H9 (cell line): ENCODE data around the gene NADK. TPM values are rescaled to one million over a fixed set of nuclear protein-coding genes. Genes with fewer than 3 reads are reported as not detected.

ENCODE experiments used
- DNase-seq: peaks from one replicate; pipeline ENCODE4 v3.0.0-alpha.2; 2017
- H2AFZ ChIP-seq: one replicate; pipeline ENCODE4 v1.6.1; 2013; ENCODE audit warnings: mild to moderate bottlenecking, low read length, control low read depth, moderate library complexity
- H2AK5ac ChIP-seq: 2 replicates; pipeline ENCODE4 v1.6.1; 2013; ENCODE audit warnings: low read length, control low read depth, mixed read lengths; ENCODE audit not compliant: insufficient read length
- H2BK120ac ChIP-seq: one replicate; pipeline ENCODE4 v1.6.1; 2013; ENCODE audit warnings: low read depth, mild to moderate bottlenecking, low read length, control low read depth, inconsistent platforms; ENCODE audit not compliant: poor library complexity, severe bottlenecking
- H2BK12ac ChIP-seq: 2 replicates; pipeline ENCODE4 v1.6.1; 2013; ENCODE audit warnings: low read length, control low read depth, mixed read lengths, low read depth; ENCODE audit not compliant: insufficient read length
- H2BK15ac ChIP-seq: 2 replicates; pipeline ENCODE4 v1.6.1; 2013; ENCODE audit warnings: low read depth, low read length, control low read depth
- H2BK20ac ChIP-seq: one replicate; pipeline ENCODE4 v1.6.1; 2013; ENCODE audit warnings: low read depth, mild to moderate bottlenecking, low read length, control low read depth, inconsistent platforms; ENCODE audit not compliant: poor library complexity, severe bottlenecking
- H2BK5ac ChIP-seq: 2 replicates; pipeline ENCODE4 v1.6.1; 2013; ENCODE audit warnings: low read length, control low read depth, mixed read lengths; ENCODE audit not compliant: insufficient read length
- H3K14ac ChIP-seq: 2 replicates; pipeline ENCODE4 v1.6.1; 2013; ENCODE audit warnings: low read length, control low read depth; ENCODE audit not compliant: insufficient read depth
- H3K18ac ChIP-seq: 2 replicates; pipeline ENCODE4 v1.6.1; 2013; ENCODE audit warnings: low read depth, mild to moderate bottlenecking, mixed read lengths, low read length, control low read depth; ENCODE audit not compliant: insufficient read length
- H3K23ac ChIP-seq: 2 replicates; pipeline ENCODE4 v1.6.1; 2013; ENCODE audit warnings: low read length, control low read depth, mixed read lengths, low read depth; ENCODE audit not compliant: insufficient read length
- H3K23me2 ChIP-seq: 2 replicates; pipeline ENCODE4 v1.6.1; 2013; ENCODE audit warnings: low read depth, mild to moderate bottlenecking, mixed read lengths, low read length, control low read depth; ENCODE audit not compliant: insufficient read length, poor library complexity, severe bottlenecking
- H3K27ac ChIP-seq: 2 replicates; pipeline ENCODE4 v1.5.1; 2013; ENCODE audit warnings: low read length, control low read depth, mixed read lengths, low read depth; ENCODE audit not compliant: insufficient read length
- H3K27me3 ChIP-seq: 2 replicates; pipeline ENCODE4 v1.6.1; 2013; ENCODE audit warnings: low read length, control low read depth, inconsistent platforms; ENCODE audit not compliant: insufficient read depth
- H3K4ac ChIP-seq: 2 replicates; pipeline ENCODE4 v1.6.1; 2013; ENCODE audit warnings: low read depth, mild to moderate bottlenecking, control low read depth, inconsistent platforms, low read length, moderate library complexity
- H3K4me1 ChIP-seq: 2 replicates; pipeline ENCODE4 v1.6.1; 2013; ENCODE audit warnings: low read length, control low read depth, inconsistent platforms; ENCODE audit not compliant: insufficient read depth
- H3K4me2 ChIP-seq: 2 replicates; pipeline ENCODE4 v1.6.1; 2013; ENCODE audit warnings: low read length, control low read depth, mixed read lengths; ENCODE audit not compliant: insufficient read length, insufficient read depth
- H3K56ac ChIP-seq: 2 replicates; pipeline ENCODE4 v1.6.1; 2013; ENCODE audit warnings: low read depth, mild to moderate bottlenecking, mixed read lengths, low read length, control low read depth; ENCODE audit not compliant: insufficient read length
- H3K79me1 ChIP-seq: 2 replicates; pipeline ENCODE4 v1.6.1; 2013; ENCODE audit warnings: low read depth, mild to moderate bottlenecking, moderate library complexity, low read length, control low read depth, inconsistent platforms; ENCODE audit not compliant: insufficient read depth, poor library complexity, severe bottlenecking
- H3K79me2 ChIP-seq: 2 replicates; pipeline ENCODE4 v1.6.1; 2013; ENCODE audit warnings: low read length, control low read depth, inconsistent platforms; ENCODE audit not compliant: insufficient read depth
- H3K9ac ChIP-seq: 2 replicates; pipeline ENCODE4 v1.6.1; 2013; ENCODE audit warnings: low read length, control low read depth, mixed read lengths; ENCODE audit not compliant: insufficient read length; ENCODE audit errors: extremely low read depth
- H3K9me3 ChIP-seq: one replicate; pipeline ENCODE4 v1.6.1; 2013; ENCODE audit warnings: low read depth, low read length, inconsistent platforms; ENCODE audit not compliant: control insufficient read depth
- H3T11ph ChIP-seq: one replicate; pipeline ENCODE4 v1.6.1; 2013; ENCODE audit warnings: mild to moderate bottlenecking, low read length, control low read depth, inconsistent platforms
- H4K20me1 ChIP-seq: one replicate; pipeline ENCODE4 v1.6.1; 2013; ENCODE audit not compliant: control insufficient read depth, insufficient read length, insufficient read depth
- H4K5ac ChIP-seq: 2 replicates; pipeline ENCODE4 v1.6.1; 2013; ENCODE audit warnings: low read depth, mild to moderate bottlenecking, mixed read lengths, low read length, control low read depth; ENCODE audit not compliant: insufficient read length
- H4K8ac ChIP-seq: replicated peaks from 2 replicates; pipeline ENCODE4 v1.6.1; 2013; ENCODE audit warnings: low read length, control low read depth, mixed read lengths, low read depth; ENCODE audit not compliant: insufficient read length
- H4K91ac ChIP-seq: 2 replicates; pipeline ENCODE4 v1.6.1; 2013; ENCODE audit warnings: low read depth, mild to moderate bottlenecking, moderate library complexity, mixed read lengths, low read length, control low read depth; ENCODE audit not compliant: insufficient read length
- H3K27ac Mint-ChIP-seq, 3 experiments: 2 replicates in 2 of 3; 3 replicates in 1 of 3; pipeline ENCODE4 v1.8.0; 2020 to 2021; ENCODE audit warnings: mixed read lengths in 3 of 3, mild to moderate bottlenecking in 1 of 3, moderate library complexity in 1 of 3
- H3K27me3 Mint-ChIP-seq: 2 replicates; pipeline ENCODE4 v1.8.0; 2021; ENCODE audit warnings: low read depth, mild to moderate bottlenecking, moderate library complexity, mixed read lengths
- H3K36me3 Mint-ChIP-seq, 3 experiments: 2 replicates in 2 of 3; 3 replicates in 1 of 3; pipeline ENCODE4 v1.8.0; 2020 to 2021; ENCODE audit warnings: low read depth in 3 of 3, mixed read lengths in 3 of 3; ENCODE audit not compliant: insufficient read depth in 1 of 3
- H3K4me1 Mint-ChIP-seq, 2 experiments: 2 replicates each; pipeline ENCODE4 v1.8.0; 2020; ENCODE audit warnings: mixed read lengths in 2 of 2
- H3K4me3 Mint-ChIP-seq, 2 experiments: 2 replicates in 1 of 2; 3 replicates in 1 of 2; pipeline ENCODE4 v1.8.0; 2020 to 2021; ENCODE audit warnings: mild to moderate bottlenecking in 2 of 2, mixed read lengths in 2 of 2, moderate library complexity in 1 of 2
- H3K9me3 Mint-ChIP-seq, 2 experiments: 2 replicates in 1 of 2; 3 replicates in 1 of 2; pipeline ENCODE4 v1.8.0; 2020; ENCODE audit warnings: mild to moderate bottlenecking in 2 of 2, mixed read lengths in 2 of 2, moderate library complexity in 1 of 2
- WGBS: extraction: QIAGEN DNeasy Blood & Tissue Kit; methylation state at CpG from one replicate; pipeline ENCODE4 v1.1.7; 2013; ENCODE audit warnings: missing lambda C conversion rate, low lambda C conversion rate, mixed read lengths; ENCODE audit not compliant: insufficient read length; ENCODE audit errors: extremely low coverage; 5-methylcytosine and 5-hydroxymethylcytosine counted together
- total RNA-seq: library from RNA; stranded (reverse); gene quantifications from 2 replicates; pipeline ENCODE4 v1.2.1, GENCODE V29; 2021
- TF ChIP-seq, protein P1 (sequence below): fragments of 200-600 bp; sonication (generic); conservative IDR thresholded peaks from 3 replicates; pipeline ENCODE4 v1.8.0; 2021; ENCODE audit warnings: antibody characterized with exemption, mild to moderate bottlenecking

The NADK gene
- total RNA-seq, 1 experiment from 2014 or later: 105 TPM

- no peak overlapping the region for H3K18ac ChIP-seq
- H3K9ac ChIP-seq: no peak overlapping the region
- H3K23ac ChIP-seq: no peak overlapping the region
- no peak overlapping the region for H4K91ac ChIP-seq
- H3K4me1 ChIP-seq: peaks cover 18% of the 10 kb centered on the region
- no peak overlapping the region for H4K5ac ChIP-seq
- WGBS: no CpG with 5 or more reads among the region's 9 CpGs
- H3T11ph ChIP-seq: no peak overlapping the region
- Mint-ChIP-seq H3K4me3 (peak overlapping the region; percentile 81 to 87), H3K27me3 (no peaks in the 10 kb centered on the region; the same call in 1 of the 2 replicates), H3K4me1 (peaks cover 43 to 51% of the 10 kb centered on the region in 2 experiments), H3K36me3 (peaks cover 21 to 35% (median 22%) of the 10 kb centered on the region in 3 experiments; a peak in 6 of 7 replicates), H3K27ac (peak overlapping the region in 1 of 3 experiments; percentile 43; a peak in 2 of 7 replicates), H3K9me3 (peaks cover 3 to 4% of the 10 kb centered on the region in 2 experiments; a peak in 4 of 5 replicates)
- no peak overlapping the region for H2BK15ac ChIP-seq
- H3K56ac ChIP-seq: no peak overlapping the region
- H3K27me3 ChIP-seq: no peaks in the 10 kb centered on the region
- no peak overlapping the region for H2BK120ac ChIP-seq
- H3K79me2 ChIP-seq: peaks cover 23% of the 10 kb centered on the region
- H3K23me2 ChIP-seq: peaks cover 16% of the 10 kb centered on the region
- no peak overlapping the region for H2BK20ac ChIP-seq
- H3K79me1 ChIP-seq: no peaks in the 10 kb centered on the region
- no peaks in the 10 kb centered on the region for H4K20me1 ChIP-seq
- no peak overlapping the region for H2AK5ac ChIP-seq
- H3K14ac ChIP-seq: no peak overlapping the region
- H3K27ac ChIP-seq: no peak overlapping the region
- TF ChIP-seq, protein P1, sequence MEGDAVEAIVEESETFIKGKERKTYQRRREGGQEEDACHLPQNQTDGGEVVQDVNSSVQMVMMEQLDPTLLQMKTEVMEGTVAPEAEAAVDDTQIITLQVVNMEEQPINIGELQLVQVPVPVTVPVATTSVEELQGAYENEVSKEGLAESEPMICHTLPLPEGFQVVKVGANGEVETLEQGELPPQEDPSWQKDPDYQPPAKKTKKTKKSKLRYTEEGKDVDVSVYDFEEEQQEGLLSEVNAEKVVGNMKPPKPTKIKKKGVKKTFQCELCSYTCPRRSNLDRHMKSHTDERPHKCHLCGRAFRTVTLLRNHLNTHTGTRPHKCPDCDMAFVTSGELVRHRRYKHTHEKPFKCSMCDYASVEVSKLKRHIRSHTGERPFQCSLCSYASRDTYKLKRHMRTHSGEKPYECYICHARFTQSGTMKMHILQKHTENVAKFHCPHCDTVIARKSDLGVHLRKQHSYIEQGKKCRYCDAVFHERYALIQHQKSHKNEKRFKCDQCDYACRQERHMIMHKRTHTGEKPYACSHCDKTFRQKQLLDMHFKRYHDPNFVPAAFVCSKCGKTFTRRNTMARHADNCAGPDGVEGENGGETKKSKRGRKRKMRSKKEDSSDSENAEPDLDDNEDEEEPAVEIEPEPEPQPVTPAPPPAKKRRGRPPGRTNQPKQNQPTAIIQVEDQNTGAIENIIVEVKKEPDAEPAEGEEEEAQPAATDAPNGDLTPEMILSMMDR: no peak
- no peak for DNase-seq
- H3K4ac ChIP-seq: no peak overlapping the region
- H2BK12ac ChIP-seq: no peak overlapping the region
- no peak overlapping the region for H2BK5ac ChIP-seq
- H3K9me3 ChIP-seq: no peaks in the 10 kb centered on the region
- H3K4me2 ChIP-seq: peak overlapping the region; percentile 79
- H4K8ac ChIP-seq: no peak overlapping the region
- no peak overlapping the region for H2AFZ ChIP-seq
Measured at GRCh38 chr1:1776672-1777582, 1.3 kb downstream of the NADK start.
